Panc1 (cell line): ENCODE results near the gene MYH16. TPM values are rescaled to one million over a fixed set of nuclear protein-coding genes. Genes with fewer than 3 reads are reported as not detected.
"Not testable (repeated sequence)": the region's sequence is repeated elsewhere in the genome, so short reads cannot be mapped to it uniquely, and the experiment has no call there.

Source experiments
- ATAC-seq: fragments of 200-7000 bp; cut with Tn5 transposase; 2 replicates; pipeline ENCODE4 v1.9.1; 2020; ENCODE audit warnings: mild to moderate bottlenecking, moderate library complexity
- BruUV-seq: library from RNA; stranded (reverse); fragments of 400-500 nt; replicated peaks from 2 replicates; lab custom pipeline; 2021; lab: Mats Ljungman, UMichigan
- CTCF ChIA-PET: fragments of 300-600 bp; sonication (Branson Sonifier 250); formaldehyde crosslinking; loops from one replicate; lab custom pipeline; 2022; ENCODE audit warnings: antibody characterized with exemption; lab: Charles Lee
- POLR2A ChIA-PET: fragments of 300-600 bp; sonication (Branson Sonifier 250); formaldehyde crosslinking; loops from one replicate; lab custom pipeline; 2022; ENCODE audit warnings: antibody characterized with exemption; lab: Charles Lee
- DNase-seq: peaks from one replicate; pipeline ENCODE4 v3.0.0-alpha.2; 2010; ENCODE audit warnings: low read depth, low spot score
- H3K27ac ChIP-seq: 2 replicates; pipeline ENCODE4 v1.5.1; 2011; ENCODE audit warnings: mild to moderate bottlenecking, low read length, inconsistent platforms
- H3K27me3 ChIP-seq: fragments of 200-500 bp; sonication (Bioruptor generic); 2 replicates; pipeline ENCODE4 v1.6.0; 2014; ENCODE audit warnings: low read length, inconsistent platforms; ENCODE audit not compliant: control insufficient read depth, insufficient read depth
- H3K36me3 ChIP-seq: fragments of 200-500 bp; sonication (Bioruptor generic); 2 replicates; pipeline ENCODE4 v1.5.1; 2014; ENCODE audit warnings: inconsistent platforms, mild to moderate bottlenecking, low read length, moderate library complexity; ENCODE audit not compliant: control insufficient read depth, insufficient read depth
- H3K4me1 ChIP-seq: 2 replicates; pipeline ENCODE4 v1.5.1; 2011; ENCODE audit warnings: inconsistent platforms, mild to moderate bottlenecking, low read length, moderate library complexity; ENCODE audit not compliant: control insufficient read depth, insufficient read depth
- H3K4me3 ChIP-seq, 2 experiments: 2 replicates each; pipeline ENCODE4 v1.5.1; 2011 to 2012; ENCODE audit warnings: low read depth in 2 of 2, low read length in 2 of 2, mild to moderate bottlenecking in 2 of 2, inconsistent platforms in 1 of 2, moderate library complexity in 1 of 2
- H3K9me3 ChIP-seq: fragments of 200-500 bp; sonication (Bioruptor generic); 2 replicates; pipeline ENCODE4 v1.5.1; 2014; ENCODE audit warnings: low read depth, mild to moderate bottlenecking, inconsistent platforms, low read length, moderate library complexity; ENCODE audit not compliant: control insufficient read depth, insufficient read depth
- POLR2AphosphoS5 ChIP-seq: IDR thresholded peaks from 2 replicates; pipeline ENCODE4 v1.6.1; 2012; ENCODE audit warnings: mild to moderate bottlenecking, low read depth, low read length, moderate library complexity
- SIN3A ChIP-seq: IDR thresholded peaks from 2 replicates; pipeline ENCODE4 v1.6.1; 2012; ENCODE audit warnings: low read depth, mild to moderate bottlenecking, low read length, moderate library complexity, borderline replicate concordance; ENCODE audit not compliant: insufficient read depth
- TCF7L2 ChIP-seq: IDR thresholded peaks from 2 replicates; pipeline ENCODE4 v1.6.1; 2011; ENCODE audit warnings: mild to moderate bottlenecking, low read depth, low read length, inconsistent platforms
- in situ Hi-C: cut with HindIII; loops from 2 replicates; pipeline ENCODE4 v1.10.0; 2016; ENCODE audit warnings: low sequenced_read_pairs, low pct_unique_long_range_greater_than_20kb
- intact Hi-C: fragments of 100-400 bp; cut with micrococcal nuclease; formaldehyde crosslinking; loops from one replicate; pipeline ENCODE4 v1.10.0; 2022; ENCODE audit not compliant: unreplicated experiment
- total RNA-seq: library from RNA; stranded (reverse); gene quantifications from one replicate; pipeline ENCODE4 v1.2.1, GENCODE V29; 2021; ENCODE audit not compliant: unreplicated experiment
- TF ChIP-seq, protein P1 (sequence below), 2 experiments: IDR thresholded peaks; 2 replicates each; pipeline ENCODE4 v1.6.1; 2011 to 2012; ENCODE audit warnings: low read depth in 2 of 2, control low read depth in 1 of 2, low read length in 1 of 2, mild to moderate bottlenecking in 1 of 2, moderate library complexity in 1 of 2; ENCODE audit not compliant: insufficient read depth in 1 of 2
- TF ChIP-seq, protein P2 (sequence below): fragments of 450-650 bp; IDR thresholded peaks from 2 replicates; pipeline ENCODE4 v1.5.1; 2017; ENCODE audit warnings: mild to moderate bottlenecking

MYH16 gene
- total RNA-seq, 1 experiment from 2014 or later = 0.23 TPM

DNA sequence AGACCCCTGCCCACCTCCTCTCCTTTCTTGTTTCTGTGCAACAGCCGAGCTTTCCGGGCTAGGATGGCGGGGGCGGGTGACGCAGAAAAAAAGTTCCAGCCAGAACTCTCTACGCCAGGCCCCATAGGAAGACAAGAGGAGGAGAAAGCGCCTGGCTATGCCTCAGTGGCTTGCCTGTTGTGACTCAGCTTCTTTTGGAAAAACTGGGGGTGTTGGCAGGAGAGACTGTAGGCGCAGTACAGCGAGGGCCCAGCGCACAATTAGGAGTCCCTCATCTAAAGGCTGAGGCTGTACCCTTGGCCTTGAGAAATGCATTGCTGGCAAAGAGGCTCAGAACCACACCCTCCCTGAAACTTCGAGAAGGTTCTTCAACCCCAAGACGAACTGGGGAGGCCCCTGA is 36.7 kb upstream of the MYH16 start:
- Histone ChIP-seq H3K4me1 (no peaks in the 10 kb centered on the region), H3K27me3 (no peaks in the 10 kb centered on the region), H3K27ac (no peak overlapping the region), H3K9me3 (peaks cover 3% of the 10 kb centered on the region; the same call in 1 of the 2 replicates), H3K36me3 (no peaks in the 10 kb centered on the region), H3K4me3 (no peak overlapping the region)
- CTCF ChIA-PET = interaction anchor here (0.6 kb wide), 1 partner anchor 10 kb away, joined by 4 read pairs; no protein-coding TSS in a partner anchor
- ATAC-seq (no peak), DNase-seq (no peak)
- no TSS peak for BruUV-seq
- no peak for TF ChIP-seq TCF7L2
- TF ChIP-seq SIN3A = no peak
- TF ChIP-seq, protein P1, sequence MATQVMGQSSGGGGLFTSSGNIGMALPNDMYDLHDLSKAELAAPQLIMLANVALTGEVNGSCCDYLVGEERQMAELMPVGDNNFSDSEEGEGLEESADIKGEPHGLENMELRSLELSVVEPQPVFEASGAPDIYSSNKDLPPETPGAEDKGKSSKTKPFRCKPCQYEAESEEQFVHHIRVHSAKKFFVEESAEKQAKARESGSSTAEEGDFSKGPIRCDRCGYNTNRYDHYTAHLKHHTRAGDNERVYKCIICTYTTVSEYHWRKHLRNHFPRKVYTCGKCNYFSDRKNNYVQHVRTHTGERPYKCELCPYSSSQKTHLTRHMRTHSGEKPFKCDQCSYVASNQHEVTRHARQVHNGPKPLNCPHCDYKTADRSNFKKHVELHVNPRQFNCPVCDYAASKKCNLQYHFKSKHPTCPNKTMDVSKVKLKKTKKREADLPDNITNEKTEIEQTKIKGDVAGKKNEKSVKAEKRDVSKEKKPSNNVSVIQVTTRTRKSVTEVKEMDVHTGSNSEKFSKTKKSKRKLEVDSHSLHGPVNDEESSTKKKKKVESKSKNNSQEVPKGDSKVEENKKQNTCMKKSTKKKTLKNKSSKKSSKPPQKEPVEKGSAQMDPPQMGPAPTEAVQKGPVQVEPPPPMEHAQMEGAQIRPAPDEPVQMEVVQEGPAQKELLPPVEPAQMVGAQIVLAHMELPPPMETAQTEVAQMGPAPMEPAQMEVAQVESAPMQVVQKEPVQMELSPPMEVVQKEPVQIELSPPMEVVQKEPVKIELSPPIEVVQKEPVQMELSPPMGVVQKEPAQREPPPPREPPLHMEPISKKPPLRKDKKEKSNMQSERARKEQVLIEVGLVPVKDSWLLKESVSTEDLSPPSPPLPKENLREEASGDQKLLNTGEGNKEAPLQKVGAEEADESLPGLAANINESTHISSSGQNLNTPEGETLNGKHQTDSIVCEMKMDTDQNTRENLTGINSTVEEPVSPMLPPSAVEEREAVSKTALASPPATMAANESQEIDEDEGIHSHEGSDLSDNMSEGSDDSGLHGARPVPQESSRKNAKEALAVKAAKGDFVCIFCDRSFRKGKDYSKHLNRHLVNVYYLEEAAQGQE (IDR thresholded peaks at IDR 0.05; ENCODE audit: insufficient read depth in 1 of 2, low read depth in 2 of 2, low read length in 1 of 2) = no peak
- TF ChIP-seq, protein P2, sequence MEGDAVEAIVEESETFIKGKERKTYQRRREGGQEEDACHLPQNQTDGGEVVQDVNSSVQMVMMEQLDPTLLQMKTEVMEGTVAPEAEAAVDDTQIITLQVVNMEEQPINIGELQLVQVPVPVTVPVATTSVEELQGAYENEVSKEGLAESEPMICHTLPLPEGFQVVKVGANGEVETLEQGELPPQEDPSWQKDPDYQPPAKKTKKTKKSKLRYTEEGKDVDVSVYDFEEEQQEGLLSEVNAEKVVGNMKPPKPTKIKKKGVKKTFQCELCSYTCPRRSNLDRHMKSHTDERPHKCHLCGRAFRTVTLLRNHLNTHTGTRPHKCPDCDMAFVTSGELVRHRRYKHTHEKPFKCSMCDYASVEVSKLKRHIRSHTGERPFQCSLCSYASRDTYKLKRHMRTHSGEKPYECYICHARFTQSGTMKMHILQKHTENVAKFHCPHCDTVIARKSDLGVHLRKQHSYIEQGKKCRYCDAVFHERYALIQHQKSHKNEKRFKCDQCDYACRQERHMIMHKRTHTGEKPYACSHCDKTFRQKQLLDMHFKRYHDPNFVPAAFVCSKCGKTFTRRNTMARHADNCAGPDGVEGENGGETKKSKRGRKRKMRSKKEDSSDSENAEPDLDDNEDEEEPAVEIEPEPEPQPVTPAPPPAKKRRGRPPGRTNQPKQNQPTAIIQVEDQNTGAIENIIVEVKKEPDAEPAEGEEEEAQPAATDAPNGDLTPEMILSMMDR = no peak
- no peak for TF ChIP-seq POLR2AphosphoS5
- in situ Hi-C loops (no loop called here), intact Hi-C loops (no loop called here)
- POLR2A ChIA-PET = no interaction called here

DNA sequence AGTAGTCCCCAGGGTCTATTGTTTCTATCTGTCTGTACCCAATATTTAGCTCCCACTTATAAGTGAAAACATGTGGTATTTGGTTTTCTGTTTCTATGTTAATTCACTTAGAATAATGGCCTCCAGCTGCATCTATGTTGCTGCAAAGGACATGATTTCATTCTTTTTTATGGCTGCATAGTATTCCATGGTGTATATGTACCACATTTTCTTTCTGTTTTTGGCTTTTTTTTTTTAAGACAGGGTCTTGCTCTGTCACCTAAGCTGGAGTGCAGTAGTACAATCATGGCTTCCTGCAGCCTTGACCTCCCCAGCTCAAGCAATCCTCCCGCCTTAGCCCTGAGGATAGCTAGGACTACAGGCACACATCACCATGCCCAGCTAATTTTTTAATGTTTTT is 34.8 kb upstream of the MYH16 start:
- H3K36me3 ChIP-seq, CTCF ChIA-PET, H3K9me3 ChIP-seq, DNase-seq, ATAC-seq, H3K4me1 ChIP-seq, in situ Hi-C loops, intact Hi-C loops, BruUV-seq, POLR2A ChIA-PET, H3K27ac ChIP-seq, H3K4me3 ChIP-seq, H3K27me3 ChIP-seq: not testable (repeated sequence)

DNA sequence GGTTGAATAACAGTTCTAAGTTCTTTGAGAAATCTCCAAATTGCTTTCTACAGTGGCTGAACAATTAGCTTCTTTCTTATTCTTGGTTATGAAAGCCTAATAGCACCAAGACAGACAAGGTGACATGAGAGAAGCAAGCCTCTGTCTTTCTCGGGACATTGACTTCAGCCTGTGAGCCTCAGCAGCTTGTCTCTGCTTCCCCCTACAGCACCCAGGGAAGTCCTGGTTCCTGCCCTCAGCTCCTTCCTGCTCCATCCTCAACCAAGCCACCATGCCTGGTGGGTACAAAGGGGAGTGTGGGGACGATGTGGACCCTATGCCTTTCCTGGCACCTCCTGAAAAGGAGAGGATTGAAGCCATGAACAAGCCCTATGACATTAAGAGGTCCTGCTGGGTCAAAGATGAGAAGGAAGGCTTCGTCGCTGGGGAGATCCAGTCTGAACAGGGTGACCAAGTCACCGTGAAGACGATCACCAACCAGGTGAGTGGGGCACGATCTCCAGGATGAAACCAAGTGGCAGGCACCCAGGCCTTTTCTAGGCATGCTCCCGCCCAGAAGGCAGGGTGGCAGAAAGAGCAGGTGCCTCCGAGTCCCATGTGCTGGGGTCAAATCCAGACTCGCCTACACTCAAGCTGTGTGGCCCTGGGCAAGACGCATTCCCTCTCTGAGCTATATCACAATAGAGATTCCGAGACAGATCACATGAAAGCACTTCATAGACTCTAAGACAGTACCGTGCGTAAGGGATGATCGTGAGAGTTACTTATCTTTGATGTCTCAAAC is 33.9 kb upstream of the MYH16 start:
- BruUV-seq = no TSS peak
- Histone ChIP-seq H3K4me3 (no peak overlapping the region), H3K4me1 (no peaks in the 10 kb centered on the region), H3K36me3 (no peaks in the 10 kb centered on the region), H3K9me3 (peaks cover 3% of the 10 kb centered on the region; the same call in 1 of the 2 replicates), H3K27ac (no peak overlapping the region), H3K27me3 (no peaks in the 10 kb centered on the region)
- ChIA-PET POLR2A (interaction anchor here (0.6 kb wide), 1 partner anchor 156 kb away, joined by 13 read pairs; no protein-coding TSS in a partner anchor), CTCF (no interaction called here)
- intact Hi-C loops (no loop called here), in situ Hi-C loops (no loop called here)
- ATAC-seq = no peak
- no peak for DNase-seq
- TF ChIP-seq TCF7L2 (no peak), POLR2AphosphoS5 (no peak), SIN3A (no peak)
- TF ChIP-seq, protein P1 (IDR thresholded peaks at IDR 0.05; ENCODE audit: insufficient read depth in 1 of 2, low read depth in 2 of 2, low read length in 1 of 2) = no peak
- TF ChIP-seq, protein P2 = no peak
